NCI-H446 treated with DMSO at 0.1 percent for 48 hours (cell line): Measurements from ENCODE around the gene ANKRD55.
"Not testable (repeated sequence)": the region's sequence is repeated elsewhere in the genome, so short reads cannot be mapped to it uniquely, and the experiment has no call there.

Source experiments
- DNase-seq: peaks from one replicate; lab custom pipeline; 2025; lab: John Stamatoyannopoulos, UW

The ANKRD55 gene

GRCh38 chr5:56168066-56168478 lies 65.1 kb downstream of the ANKRD55 start:
- no peak for DNase-seq

DNA sequence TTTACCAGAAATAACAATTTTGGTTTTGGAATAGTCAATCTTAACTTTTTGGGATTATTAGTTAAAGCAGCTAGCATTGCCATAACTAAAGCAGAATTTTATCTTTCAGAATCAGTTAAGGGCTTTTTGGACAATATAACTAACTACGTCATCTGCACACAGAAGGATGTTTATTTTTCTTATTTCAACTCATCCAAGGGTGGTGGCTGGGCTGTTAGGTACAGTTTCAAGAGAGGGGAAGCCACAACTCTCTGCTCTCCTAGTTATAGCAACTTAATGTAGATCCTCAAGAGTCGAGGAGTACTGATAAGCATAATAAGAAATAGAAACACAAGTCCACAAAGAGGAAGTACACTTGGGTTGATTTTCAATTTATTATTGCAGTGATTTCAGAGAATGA lies 65.6 kb downstream of the ANKRD55 start:
- DNase-seq = no peak

- DNase-seq = no peak
These were observed 66.3 kb downstream of the ANKRD55 start for GRCh38 chr5:56166671-56167385.

GRCh38 chr5:56164376-56164775 lies 68.8 kb downstream of the ANKRD55 start:
- no peak for DNase-seq

GRCh38 chr5:56161927-56162326 lies 71.2 kb downstream of the ANKRD55 start:
- DNase-seq = no peak

- DNase-seq = no peak
These were observed 71.7 kb downstream of the ANKRD55 start for GRCh38 chr5:56161439-56161823.

DNA sequence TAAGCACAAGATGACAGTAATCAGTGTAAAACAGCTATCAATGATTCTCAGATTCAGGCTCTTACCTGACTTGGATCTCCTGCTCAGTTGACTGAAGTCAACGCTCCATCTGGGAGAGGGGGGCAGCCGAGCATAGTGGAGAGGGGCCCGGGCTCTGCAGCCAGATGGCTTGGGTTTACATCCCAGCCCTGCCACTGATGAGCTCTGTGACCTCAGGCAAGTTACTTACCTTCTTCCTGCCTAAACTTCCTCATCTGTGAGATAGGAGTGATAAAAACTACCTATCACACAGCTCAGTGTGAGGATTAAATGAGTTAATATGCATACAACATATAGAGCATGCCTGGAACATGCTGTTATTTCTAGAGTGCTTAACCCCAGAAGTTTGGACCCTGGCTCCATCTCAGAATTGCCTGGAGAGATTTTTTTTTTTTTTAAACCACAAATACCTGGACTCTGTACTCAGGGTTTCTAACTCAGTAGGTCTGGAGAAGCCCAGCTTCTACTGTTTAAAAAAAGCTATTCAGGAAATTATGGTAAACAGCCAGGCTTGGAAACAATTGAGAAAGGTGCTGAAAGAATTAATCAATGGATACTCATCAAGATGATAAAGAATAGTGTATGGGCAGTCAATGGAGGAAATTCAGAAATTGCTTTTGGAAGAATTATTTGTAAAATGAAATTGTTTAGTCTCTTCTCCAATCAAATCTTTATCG lies 72.2 kb downstream of the ANKRD55 start:
- no peak for DNase-seq

DNA sequence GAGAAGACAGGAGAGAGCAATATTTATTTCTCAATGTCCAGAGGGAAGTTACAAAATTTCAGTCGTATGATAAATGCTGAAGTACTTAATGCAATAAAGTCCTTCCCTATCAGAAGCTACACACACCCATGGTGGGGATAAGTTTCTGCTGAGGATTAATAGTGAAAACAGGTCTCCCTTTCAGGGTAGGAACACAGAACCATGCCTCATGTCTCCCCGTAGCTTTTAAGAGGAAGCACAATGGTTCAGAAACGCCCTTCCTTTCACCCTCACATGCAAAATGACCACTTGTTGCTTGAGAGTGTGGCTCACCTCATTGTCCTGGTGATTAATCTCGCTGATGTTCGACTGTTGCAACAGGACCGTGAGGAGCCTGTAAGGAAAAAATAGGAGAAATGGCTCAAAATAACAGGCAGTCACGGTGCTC lies 73.6 kb downstream of the ANKRD55 start:
- DNase-seq = no peak

- no peak for DNase-seq
These were observed 74.7 kb downstream of the ANKRD55 start for GRCh38 chr5:56158331-56158960.

DNA sequence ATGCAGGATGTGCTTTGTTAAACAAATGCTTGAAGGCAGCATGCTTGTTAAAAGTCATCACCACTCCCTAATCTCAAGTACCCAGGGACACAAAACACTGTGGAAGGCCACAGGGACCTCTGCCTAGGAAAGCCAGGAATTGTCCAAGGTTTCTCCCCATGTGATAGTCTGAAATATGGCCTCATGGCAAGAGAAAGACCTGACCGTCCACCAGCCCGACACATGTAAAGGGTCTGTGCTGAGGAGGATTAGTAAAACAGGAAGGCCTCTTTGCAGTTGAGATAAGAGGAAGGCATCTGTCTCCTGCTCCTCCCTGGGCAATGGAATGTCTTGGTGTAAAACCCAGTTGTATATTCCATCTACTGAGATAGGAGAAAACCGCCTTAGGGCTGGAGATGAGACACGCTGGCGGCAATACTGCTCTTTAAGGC lies 75.9 kb downstream of the ANKRD55 start:
- not testable (repeated sequence) for DNase-seq

DNA sequence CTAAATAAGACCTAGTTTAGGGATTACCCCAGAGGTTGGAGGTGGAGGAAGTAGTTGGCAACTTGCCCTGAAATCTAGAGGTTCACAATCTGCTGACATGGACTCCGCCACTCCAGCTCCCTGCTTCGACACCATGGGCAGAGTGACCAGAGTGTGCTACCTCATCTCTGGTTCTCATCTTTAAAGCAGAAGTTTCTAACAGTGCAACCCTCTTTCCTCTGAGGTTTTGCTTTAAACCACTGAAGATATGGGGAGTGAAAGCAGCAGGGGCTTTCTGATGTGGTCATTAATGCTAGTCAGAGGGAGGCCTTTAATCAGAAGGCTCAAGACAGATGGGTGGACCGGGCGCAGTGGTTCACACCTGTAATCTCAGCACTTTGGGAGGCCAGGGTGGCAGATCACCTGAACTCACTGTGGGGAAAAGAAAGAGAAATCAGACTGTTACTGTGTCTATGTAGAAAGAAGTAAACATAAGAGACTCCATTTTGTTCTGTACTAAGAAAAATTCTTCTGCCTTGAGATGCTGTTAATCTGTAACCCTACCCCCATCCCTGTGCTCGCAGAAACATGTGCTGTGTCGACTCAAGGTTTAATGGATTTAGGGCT lies 76.4 kb downstream of the ANKRD55 start:
- not testable (repeated sequence) for DNase-seq

DNA sequence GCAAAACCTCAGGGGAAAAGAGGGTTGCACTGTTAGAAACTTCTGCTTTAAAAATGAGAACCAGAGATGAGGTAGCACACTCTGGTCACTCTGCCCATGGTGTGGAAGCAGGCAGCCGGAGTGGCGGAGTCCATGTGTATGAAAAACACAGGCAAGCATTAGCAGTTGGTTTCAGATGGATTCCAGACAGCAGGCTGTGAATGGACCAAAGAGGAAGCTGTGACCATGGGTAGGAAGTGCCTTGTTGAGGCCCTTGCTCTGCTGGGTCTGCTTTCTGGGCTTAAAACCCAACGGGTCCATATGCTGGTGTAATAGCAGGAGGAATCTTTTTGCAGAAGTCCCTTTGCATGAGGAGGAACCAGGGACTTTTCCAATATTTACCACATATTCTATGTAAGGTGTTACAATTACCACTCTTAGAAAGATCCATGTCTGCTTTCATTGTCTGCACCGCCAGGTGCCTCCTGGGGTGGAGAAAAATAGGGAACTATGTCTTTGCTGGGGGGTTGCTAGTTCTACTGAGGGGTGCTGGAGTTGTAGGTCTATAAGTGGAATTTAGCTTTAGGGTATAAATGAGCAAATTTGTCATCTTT lies 77.0 kb downstream of the ANKRD55 start:
- DNase-seq = no peak

- DNase-seq = no peak
These were observed 78.2 kb downstream of the ANKRD55 start for GRCh38 chr5:56154732-56155484.

- DNase-seq = no peak
These were observed 80.7 kb downstream of the ANKRD55 start for GRCh38 chr5:56152437-56152836.

GRCh38 chr5:56150756-56151155 lies 82.4 kb downstream of the ANKRD55 start:
- not testable (repeated sequence) for DNase-seq

GRCh38 chr5:56148453-56148971 lies 84.6 kb downstream of the ANKRD55 start:
- no peak for DNase-seq

- no peak for DNase-seq
These were observed 85.4 kb downstream of the ANKRD55 start for GRCh38 chr5:56147659-56148230.

DNA sequence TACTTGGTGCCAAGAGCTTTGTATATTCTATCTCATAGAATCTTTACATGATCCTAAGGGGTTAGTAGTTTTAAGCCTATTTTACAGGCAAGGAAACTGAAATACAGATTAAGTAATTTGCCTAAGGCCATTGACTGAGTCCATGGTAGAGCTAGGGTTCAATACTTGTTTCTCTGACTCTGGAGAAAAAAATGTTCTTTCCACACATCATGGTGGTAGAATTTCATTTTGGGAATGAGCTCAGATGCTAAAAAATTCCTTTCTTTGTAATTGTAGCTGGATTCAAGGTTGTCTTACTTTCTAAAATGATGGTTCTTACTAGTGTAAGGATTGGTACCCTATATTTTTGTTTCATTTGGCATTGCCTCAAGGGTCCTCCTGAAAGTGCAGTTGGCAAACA lies 86.0 kb downstream of the ANKRD55 start:
- no peak for DNase-seq

DNA sequence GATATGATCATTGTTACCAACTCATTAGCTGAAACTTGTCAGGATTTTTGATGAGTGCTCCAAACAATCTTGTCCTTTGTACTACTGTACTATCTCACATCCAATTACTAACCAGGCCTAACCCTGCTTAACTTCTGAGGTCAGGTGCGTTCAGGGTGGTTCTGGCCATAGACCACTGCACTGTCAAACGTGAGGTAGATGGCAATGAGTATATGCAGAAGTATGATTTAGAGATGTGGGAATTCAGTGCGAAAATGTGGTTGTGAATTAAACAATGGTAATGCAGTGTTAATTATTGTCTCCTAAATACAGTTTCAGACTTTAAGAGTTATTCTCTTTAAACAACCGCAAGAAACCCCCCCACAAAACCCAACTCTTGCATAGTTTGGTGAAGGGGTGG lies 86.5 kb downstream of the ANKRD55 start:
- no peak for DNase-seq

DNA sequence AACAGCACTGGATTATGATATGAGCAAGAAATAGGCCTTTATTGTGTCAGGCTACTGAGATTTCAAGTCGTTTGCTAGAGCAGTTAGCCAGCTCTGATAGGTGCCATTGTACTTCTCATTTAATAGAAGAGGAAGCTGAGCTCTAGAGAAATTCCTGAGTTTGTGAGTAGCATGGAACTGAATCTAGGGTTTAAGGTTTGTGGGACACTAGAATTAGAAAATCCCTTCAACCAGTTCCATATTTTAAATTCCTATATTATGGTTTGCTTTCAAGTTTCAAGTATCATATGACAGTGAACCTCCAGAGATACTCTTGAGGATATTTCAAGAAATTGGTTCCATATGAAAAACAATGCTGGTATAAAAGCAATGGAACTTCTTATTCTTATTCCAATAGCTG lies 87.6 kb downstream of the ANKRD55 start:
- DNase-seq = no peak

GRCh38 chr5:56145106-56145505 lies 88.0 kb downstream of the ANKRD55 start:
- DNase-seq = no peak
